CD4-positive, alpha-beta T cell treated with Interferon gamma for 1 hour (primary cell): ENCODE data around the gene KLF16.

Experiments
- DNase-seq: peaks from one replicate; pipeline ENCODE4 v3.0.0-alpha.2; 2020

Gene KLF16

DNA sequence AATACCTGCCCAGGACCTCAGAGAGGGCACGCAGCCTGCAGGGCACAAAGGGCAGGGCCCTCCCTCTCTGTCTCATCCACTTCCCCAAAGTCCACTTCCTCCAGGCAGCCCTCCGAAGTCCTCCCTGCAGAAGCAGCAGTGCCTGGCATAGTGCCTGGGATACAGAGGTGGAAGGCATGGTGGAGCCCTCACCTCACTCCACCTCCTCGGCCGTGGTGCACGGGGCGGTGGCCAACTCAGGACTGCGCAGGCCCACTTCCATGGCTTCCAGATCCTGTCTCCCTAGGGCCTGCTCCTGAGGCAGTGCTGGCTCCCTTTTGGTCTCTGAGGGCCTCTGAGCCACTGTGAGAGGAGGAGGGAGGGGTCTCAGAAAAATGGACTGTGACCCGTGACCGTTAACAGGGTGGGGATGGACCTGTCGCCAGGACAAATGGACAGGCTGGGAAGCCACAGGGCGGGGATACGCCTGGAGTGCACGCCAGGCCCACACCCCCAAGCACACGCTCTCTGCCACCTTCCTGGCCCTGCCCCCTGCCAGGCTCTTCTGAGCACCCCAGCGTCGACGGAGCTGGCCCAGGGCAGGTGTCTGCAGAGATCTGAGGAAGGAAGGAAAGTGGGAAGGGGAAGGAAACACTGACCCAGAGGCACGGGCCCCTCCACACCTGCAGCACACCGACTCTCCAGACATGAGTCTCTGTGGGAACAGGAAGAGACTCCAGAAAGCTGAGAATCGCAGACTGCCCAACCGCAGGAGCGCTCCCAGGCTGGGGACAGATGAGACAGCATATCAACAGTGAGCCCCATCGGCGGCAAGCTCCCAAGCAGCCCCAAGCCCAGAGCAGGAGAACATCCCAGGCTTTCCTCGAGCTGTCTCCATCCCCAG lies 23.5 kb downstream of the KLF16 start:
- DNase-seq: no peak

DNA sequence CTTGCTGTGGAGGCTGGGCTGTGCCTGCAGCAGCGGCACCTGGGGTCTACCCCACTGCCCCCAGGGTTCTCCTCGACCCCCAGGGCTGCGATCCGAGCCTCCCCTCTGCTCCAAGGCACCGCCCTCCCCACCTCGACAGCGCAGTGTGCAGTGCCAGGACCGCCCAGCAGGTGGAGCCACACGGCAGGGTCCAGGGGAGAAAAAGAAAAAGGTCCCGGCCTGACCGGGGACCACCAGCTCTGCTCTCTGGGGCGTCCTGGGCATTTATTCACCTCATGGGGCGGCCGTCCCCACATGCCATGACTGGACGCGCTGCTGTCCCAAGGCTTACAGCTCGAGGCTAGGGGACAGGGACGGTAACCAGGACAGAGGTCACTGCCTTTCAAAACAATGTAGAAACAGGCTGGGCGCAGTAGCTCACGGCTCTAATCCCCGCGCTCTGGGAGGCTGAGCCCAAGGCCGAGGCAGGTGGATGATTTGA lies 25.7 kb downstream of the KLF16 start:
- peak; percentile 25 for DNase-seq

DNA sequence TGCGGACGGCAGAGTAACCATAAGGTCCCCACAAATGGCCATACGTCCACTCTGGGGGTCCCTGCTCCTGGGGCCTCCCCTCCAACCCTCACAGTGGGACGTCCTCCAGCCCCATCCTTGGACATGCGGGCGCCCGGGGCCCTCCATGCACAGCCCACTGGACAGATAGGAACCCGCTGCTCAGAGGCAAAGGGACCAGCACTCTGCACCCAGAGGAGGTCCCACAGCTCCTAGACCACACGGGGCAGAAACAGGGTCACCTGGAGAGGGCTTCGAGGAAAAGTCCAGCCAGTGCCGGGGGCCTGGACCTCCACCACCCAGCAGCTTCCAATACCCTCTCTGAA lies 26.2 kb downstream of the KLF16 start:
- DNase-seq: no peak

GRCh38 chr19:1836458-1837221 lies 26.7 kb downstream of the KLF16 start:
- DNase-seq: no peak

DNA sequence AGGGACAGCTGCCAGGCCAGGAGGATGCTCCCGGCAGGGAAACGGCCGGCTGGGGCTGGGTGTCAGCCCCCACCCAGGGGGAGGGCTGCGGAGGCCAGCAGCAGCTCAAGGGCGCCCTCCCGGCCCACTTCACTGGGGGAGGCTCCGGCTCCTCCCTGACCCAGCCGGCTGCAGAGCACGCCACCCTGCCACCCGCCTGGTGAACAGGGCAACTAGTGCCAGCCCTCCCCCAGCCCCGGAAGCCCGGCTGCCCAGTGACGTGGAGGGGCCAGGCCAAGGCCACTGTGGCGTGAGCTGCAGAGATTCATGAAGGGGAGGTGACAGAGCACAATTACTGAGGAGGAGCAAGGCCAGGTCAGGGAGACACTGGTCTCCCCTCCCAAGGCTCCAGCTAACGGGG lies 29.8 kb downstream of the KLF16 start:
- DNase-seq: no peak

DNA sequence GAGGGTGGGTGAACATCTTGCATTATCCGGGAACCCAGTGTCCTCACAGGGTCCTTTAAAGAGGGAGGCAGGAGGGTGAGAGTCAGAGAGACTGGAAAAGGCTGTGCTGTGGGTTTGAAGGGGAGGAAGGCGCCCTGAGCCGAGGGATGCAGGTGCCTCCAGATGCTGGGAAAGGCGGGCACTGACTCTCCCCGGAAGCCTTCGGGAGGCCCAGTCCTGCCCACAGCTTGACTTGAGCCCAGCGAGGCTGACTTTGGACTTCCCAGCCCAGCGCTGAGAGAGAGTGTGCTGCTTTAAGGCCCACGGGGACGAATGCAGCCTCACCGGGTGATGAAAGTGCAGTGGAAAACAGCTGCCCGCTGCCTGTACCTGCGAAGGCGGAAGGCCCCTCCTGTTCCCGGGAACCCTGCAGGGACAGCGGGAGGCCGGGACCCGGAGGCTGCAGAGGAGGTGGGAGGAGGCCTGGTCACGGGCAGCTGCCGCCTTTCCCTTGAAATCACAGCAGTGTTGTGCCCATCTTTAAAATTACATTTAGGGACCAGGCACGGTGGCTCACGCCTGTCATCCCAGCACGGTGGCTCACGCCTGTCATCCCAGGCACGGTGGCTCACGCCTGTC lies 31.2 kb downstream of the KLF16 start:
- DNase-seq: no peak

DNA sequence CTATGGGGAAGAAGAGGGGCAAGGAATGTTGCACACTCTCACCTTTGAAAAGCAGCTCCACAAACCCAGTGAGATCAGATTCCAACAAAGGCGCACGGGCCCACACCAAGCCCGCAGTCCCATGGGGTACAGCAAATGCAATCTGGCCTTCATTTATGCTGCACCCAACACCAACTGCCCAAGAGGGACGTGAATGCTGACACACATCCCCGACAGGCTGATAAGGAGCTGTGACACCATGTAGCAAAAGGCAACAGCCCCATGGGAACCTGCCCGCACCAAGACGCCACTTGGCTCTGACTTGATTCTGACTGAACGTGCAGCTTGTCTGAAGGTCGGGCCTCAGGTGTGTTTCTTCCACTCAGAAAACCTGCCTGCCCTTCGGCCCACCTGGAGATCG lies 32.4 kb downstream of the KLF16 start:
- no peak for DNase-seq

DNA sequence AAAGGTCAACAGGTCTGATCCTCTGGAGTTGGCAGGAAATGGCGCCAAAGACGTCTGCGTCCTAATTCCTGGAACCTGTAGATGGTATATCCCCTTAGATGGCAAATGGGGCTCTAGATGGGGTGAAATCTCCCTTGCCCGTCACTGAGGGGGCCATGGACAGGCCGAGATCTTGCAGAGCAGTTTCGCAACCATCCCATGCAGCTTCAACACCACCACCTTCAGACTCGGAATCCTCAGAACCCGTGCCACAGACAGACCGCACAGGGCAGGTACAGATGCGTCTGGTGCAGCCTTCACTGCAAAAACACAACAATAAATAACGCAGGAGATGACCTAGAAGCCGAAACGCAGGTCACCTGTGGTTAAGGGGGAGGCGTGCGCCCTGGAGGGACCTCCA lies 32.8 kb downstream of the KLF16 start:
- no peak for DNase-seq

DNA sequence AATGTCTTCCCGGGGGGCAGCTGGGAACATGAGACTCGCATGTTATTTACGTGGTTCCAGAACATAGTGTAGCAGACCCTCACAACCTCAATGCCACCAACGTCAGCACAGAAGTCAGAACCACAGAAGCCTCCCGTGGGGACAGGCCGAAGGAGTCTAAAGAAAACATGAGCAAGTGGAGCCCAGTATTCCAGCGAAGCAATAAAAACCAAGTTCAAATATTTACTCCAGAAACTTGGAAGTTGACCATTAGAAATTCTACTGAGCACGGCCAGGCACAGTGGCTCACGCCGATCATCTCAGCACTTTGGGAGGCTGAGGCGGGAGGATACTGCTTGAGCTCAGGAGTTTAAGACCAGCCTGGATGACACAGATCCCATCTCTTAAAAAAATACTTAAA lies 33.4 kb downstream of the KLF16 start:
- no peak for DNase-seq

- DNase-seq: no peak
These were observed 34.8 kb downstream of the KLF16 start for GRCh38 chr19:1828279-1829238.

GRCh38 chr19:1827566-1828278 lies 35.7 kb downstream of the KLF16 start:
- DNase-seq: no peak

DNA sequence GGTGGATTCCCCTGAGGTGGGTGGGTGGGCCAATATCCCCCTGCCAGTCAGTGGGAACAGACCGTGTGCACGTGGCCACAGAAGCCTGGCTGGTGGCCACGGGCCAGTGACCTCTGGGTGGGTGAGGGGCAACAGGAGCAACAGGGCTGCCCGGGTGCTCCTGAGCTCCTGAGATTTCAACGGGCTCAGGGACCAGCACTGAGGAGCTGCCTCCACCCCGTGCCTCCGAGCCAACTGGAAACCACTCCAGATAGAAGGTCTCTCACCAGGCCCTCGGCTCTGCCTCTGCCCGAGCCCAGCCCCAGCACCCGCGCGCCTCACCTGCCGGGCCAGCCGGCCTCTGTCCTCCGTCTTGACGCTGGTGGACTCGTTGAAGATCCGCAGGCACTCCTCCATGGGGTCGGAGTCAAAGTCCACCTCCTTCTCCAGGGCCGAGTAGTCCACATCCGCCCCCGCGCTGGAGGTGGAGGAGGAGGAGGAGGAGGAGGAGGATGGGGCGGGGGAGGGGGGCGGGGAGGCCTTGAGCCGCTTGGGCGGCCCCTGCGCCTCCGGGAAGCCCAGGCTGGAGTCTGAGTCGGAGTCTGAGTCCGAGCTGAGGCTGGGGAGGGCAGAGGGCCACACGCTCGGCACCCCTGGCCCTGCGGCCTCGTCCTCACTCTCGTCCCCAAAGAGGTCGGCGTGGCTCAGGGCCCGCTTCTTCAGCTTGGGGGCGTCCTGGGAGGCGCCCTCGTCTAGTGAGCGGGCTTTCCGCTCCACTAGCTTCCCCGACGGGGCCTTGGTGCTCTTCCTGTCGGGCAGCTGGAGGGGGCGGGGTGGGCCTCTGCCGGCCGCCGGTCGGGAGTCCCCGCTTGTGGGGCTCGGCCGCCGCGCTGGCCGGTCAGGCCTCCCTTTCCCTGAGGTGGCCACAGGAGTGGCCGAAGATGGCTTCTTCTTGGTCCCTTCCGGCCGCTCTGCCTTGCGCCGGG lies 36.5 kb downstream of the KLF16 start:
- no peak for DNase-seq

GRCh38 chr19:1825909-1826556 lies 37.3 kb downstream of the KLF16 start:
- DNase-seq: peak; percentile 70

DNA sequence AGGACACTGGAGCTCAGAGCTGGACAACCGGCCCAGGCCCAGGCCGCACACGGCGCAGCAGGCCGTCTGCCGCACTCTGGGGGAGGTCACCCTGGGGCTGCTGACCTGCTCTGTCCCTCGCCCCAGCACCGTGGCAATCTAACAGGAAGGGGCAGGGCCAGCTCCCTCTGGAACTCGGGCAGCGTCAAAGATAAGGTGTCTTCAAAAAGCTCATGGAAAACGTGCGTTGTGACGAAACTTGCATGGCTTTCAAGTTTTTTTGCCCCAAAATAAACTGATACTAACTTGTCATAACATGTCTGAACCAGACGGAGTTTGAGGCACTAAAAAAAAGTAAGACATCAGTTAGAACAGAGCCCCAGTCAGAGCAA lies 39.1 kb downstream of the KLF16 start:
- DNase-seq: no peak

DNA sequence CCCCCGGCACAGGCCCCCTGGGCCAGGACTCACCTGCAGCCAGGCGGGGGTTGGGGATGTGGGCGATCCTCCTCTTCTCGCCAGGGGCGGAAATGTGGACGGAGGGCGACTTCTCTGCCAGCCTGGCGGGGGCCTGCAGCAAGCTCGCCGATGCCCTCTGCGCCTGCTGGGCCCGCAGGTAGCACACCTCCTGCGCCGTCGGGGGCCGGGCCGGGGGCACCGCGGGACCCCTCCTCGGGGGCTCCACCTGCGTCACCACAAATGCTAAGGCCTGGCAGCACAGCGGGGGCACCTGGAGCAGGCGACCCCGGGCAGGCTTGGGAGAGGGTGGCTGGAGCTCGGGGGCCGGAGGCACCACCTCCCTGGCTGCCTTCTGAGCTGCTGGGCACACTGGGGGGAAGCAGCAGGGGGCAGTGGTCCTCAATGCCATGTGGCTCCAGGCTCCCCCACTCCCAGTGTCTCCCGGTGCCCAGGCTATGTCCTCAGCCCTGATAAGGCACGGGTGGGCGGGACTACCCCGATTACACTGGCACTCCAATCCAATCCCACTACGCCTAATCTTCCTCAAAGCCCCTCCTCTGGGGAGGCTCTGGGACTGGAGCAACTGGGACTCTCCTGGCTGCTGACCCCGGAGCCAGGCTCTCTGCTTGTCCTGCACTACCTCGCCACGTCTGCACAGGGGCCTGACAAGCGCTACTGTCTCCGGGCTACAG lies 39.7 kb downstream of the KLF16 start:
- DNase-seq: no peak

DNA sequence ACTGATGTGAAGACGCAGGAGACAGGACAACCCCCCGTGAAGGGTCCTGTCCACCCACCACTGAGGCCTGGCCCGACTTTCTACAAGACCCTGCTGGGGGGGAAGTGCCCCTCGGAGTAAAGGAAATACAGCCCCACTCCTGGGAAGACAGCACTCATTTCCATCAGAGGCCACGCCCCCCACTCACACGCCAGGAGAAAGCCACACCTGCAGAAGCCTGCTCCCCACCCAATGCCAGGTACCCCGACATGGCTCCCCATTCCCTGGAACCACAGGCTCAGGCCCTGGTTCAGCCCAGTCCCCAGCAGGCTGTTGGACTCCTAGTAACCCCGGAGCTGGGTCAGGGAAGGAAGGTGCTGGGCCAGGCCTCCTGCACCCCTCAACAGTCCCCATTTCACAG lies 40.4 kb downstream of the KLF16 start:
- no peak for DNase-seq

DNA sequence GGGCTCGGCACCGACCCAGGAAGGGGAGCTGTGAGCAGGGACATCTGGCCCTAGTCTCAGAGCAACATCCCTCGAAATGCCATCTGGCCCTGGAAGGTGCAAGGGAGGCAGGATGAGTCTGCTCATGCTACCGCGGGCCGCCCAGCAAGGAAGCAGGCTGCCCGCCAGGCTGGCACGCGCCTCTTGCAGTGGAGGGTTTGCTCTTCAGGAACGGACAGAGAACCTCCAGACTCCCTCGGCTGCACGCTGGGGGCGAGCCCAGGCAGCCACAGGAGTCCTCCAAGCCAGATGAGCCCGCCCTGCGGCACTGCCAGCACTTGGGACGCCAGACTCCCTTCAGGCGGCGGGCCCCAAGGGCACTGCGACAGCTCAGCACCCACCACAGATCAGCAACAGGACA lies 41.2 kb downstream of the KLF16 start:
- no peak for DNase-seq

DNA sequence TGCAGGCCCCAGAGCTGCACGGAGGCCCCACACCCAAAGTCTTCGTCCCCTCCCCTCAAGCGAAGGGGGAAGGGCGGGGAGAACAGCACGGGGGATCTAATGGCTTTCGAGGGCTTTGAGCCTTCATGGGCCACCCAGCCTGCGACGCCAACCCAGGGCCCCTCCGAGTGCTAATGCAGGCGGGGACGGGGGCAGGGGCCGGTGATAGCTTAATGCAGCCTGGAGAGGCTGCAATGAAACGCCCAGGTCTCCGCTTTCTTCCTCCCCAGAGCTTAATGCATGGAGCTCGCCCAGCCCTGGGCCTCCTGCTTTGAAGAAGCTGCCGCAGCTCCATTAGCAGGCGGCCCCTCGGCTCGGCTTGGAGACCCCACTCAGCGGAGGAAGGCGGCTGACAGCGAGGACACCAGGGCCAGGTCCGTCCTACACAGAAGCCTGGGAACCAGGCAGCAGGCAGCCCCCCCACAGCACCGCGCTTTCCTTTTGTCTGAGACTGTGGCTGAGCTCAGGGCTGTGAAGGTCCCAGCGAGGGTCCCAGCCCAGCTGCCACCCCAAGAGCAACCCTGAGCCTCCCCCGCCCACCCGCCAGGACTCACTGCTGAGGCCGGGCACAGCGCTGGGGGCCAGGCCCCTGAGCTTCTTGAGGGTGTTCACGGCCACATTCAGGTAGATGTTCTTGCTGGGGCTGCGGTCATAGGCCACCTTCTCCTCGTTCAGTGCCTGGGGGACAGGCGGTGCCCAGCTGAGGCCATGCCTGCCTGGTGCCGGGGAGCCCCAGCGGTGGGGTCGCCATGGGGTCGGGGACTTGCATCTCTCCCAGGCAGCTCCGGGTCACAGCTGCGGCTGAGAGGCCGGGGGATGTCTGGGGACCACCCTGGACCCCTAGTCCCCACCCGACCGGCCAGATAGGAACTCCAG lies 43.8 kb downstream of the KLF16 start:
- DNase-seq: no peak
